ENCODE data around the gene KCTD8.

KCTD8 gene

DNA sequence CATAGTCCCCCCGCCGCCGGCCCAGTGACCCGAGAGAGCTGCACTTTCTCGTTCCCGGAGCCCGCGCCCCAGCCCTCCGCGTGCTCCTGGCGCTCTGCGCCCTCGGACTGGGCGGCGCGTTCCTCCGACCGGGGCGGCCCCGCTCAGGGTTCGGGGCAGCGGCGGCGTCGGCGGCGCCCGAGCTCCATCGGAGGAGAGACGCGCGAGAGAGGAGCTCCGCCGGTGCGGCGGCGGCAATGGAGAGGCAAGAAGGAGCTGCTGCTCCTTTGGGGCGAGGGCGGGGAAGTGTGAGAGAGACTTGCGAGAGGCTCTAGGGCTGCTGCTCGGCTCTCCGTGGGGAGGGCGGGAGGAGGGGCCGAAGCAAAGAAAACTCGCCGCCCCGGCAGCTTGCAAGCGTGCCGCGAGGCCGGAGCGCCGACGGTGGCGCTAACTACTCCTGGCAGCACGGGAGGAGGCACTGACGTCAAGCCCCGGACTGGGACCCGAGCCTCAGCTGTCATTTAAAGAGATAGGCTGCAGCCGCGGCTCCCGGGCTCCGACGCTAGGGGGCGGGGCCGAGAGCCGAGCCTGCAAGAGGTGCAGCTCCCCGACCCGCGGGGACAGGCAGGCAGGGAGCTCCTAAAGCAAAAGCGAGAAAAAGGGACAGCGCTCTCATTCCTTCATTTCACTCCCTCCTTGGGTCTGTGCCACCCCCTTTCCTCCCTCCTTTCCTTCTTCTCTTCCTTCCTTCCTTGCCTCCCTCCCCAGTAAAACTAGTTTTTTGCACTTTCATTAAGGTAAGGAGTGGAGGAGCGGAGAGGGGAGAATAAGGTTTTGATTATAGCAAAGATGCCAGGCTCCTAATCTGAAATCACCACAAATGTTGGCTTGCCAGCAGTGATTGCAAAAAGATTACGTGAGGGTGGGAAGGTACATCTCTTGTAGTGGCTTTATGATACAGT lies at the start of gene KCTD8:
Gene KCTD8 (minus strand): TSS at position 289 of the 941 bp plus-strand sequence.
- peak; percentile 68 for DNase-seq

DNA sequence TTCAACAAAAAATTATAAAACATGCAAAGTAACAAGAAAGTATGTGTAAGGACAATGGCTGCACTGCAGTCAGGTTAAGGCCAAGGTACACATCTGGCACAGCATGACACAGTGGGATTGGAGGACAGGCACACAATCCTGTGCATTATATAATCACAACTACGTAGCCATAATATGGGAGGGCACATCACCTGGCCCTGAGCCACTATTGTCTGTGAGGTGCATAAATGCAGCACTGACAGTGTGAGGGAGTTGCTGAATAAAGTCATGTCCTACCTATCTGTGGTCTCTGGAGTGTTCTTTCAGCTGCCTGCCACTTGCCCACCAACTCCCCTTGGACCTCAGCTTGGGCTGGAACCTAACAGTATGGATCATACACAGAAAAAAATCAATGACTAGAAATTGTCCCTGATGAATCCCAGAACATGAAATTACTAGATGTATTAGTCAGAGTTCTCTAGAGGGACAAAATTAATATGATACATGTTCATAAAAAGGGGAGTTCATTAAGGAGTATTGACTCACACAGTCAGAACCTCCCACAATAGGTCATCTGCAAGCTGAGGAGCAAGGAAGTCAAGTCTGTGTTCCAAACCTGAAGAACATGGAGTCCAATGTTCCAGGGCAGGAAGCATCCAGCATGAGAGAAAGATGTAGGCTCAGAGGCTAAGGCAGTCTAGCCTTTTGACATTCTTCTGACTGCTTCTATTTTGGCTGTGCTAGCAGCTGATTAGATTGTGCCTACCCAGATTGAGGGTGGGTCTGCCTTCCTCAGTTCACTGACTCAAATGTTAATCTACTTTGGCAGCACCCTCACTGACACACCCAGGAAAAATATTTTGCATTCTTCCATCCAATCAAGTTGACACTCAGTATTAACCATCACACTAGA lies 46.4 kb upstream of the KCTD8 start:
- no peak for DNase-seq

DNA sequence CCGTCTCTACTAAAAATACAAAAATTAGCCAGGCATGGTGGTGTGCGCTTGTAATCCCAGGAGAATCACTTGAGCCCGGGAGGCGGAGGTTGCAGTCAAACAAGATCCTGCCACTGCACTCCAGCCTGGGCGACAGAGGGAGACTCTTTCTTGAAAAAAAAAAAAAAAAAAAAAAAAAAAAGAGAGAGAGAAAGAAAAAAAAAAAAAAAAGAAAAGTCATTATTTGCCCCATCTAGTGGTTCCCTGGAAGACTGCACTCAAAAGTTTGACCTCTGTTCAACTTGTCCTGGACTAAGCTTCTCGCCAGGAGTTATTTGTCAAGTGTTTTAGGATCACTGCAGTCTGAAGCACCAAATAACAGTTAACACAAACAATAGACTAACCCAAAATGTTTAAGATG lies 45.3 kb upstream of the KCTD8 start:
- DNase-seq = peak; percentile 1

DNA sequence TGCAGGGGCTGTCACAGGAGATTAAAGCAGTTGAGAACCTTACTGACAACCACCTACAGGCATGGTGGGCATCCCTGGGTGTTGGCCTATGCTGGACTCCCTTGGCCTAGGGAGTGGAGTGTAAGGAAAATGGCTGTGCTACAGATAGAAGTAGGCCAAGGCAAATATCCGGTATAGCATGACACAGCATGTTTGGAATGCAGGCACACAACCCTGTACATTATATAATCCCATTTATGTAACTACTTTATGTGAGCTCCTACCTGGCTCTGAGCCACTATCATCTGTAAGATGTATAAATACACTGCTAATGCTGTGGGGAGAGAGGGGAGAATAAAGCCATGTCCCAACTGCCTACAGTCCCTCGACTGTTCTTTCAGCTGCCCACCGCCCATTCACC lies 38.7 kb upstream of the KCTD8 start:
- peak; percentile 2 for DNase-seq

DNA sequence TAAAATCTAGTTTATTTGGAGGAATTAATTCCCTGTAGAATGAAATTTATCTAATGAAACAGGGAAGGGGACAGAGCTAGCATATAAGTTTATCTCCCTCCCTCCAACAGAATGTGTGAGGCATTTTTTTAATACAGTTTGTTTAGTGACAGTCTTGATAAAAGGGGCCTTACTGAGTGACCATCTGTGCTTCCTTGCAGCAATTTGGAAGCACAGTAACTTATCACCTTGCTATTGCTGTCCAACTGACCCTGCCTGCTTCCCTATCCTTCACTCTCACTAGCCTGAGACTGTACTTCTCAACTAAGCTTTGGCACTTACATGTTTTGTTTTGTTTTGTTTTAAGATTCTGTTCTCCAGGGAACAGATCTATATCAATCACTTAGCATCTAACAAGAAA lies 31.1 kb upstream of the KCTD8 start:
- DNase-seq = no peak

DNA sequence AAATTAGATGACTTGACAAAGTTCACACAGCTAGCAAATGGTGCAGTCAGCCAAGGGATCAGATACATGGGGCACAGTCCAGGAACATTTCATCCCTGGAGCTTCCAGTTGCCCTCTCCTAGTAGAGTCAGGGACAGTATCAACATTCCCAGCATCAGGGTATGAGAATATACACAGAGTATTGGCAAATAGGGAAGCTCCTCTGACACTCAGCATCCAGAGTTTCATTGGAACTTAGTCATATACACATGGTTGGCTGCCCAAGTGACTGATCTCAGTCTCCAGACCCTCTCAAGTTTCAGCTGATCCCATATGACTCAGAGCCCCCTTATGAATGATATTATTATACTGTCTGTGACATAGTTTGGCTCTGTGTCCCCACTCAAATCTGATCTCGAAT lies 13.7 kb upstream of the KCTD8 start:
- no peak for DNase-seq

DNA sequence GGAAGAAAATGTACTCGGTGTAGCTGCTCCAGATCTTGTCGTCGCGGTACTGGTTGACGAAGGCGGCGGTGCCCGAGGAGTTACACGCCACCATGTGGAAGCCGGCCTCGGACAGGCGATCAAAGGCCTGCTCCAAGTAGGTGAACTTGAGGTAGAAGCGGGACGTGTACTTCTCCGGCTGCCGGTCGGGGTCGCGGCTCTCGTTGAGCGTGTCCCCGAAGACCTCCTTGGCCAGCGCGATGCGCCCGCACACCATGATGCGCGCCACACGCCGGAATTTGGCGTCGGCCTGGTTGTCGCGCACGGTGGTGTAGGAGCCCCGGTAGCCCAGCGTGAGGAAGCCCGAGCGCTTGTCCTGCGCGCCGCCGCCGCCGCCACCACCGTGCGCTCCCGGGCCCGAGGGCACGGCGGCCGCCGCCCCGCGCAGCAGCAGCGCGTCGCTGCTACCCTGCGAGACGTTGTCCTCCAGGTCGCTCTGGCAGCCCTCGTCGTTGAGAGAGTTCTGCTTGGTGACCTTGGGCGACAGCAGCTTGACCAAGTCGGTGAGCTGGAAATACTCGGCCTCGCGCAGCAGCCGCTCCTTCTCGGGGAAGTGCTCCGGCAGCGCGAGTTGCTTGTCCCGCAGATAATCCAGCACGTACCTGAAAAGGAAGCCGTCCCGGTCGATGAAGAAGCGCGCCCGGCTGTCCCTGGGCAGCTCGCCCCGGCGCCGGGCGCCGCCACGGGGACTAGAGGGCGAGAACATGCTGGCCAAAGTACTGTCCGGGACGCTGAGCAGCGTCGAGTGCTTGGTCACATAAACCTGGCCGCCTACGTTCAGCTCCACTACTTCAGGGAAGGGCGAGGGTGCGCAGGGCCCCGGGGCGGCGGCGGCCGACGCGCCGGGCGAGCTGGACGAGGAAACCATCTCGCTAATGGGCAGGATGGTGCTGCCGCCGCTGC lies 775 bp downstream of the KCTD8 start:
- no peak for DNase-seq

DNA sequence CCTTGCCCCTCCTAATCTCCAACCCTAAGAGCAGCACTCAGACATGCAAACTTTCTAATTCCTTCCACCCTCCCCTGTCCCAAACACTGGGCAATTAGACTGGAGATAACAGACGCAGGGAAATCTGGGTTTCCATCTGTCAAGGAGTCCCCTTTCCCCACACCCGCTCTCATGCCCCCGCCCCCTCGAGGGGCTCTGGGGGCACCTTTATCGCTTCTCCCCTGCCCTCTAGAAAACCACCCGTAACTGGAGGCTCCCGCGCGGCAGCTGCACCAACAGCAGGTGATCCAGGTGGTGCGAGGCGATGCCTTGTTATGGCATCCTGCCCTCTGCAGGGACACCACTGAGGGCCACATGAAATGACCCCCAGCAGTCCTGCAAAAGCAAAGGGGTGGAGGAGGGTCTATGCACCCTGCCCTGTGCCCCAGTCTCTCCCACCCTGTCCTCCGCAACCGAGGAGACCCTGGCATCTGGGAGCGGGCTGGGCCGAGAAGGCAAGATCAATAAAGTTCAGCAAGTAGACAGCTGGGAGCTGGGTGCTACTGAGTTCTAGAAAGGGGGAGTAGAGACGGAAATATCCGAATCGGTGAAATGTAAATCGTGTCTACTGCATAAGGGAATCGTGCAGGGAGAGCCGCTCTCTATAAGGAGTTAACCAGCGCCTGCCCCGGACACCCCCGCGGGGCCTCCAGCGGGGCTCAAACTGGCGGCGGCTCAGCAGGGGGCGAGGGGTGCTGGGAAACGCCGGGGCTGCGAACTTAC lies 1.6 kb downstream of the KCTD8 start:
- DNase-seq = no peak

DNA sequence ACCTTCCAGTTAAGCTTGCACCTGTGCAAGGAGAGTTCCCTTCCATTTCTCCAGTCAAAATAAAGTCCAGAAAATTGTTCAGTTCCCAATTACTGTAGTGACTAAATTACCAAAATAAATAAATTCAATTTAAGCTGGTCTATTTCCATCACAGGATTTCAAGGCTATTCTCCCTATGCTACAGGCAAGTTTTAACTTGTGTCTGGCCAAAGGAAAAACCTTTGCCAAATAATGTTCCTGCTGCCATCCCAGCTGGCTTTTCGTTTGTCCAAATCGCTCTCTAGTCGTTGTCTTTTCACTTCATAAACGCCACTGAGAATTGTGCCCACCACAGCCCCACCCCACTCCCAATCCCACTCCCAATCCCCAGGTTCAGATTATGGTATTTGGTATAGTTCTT lies 2.4 kb downstream of the KCTD8 start:
- no peak for DNase-seq

DNA sequence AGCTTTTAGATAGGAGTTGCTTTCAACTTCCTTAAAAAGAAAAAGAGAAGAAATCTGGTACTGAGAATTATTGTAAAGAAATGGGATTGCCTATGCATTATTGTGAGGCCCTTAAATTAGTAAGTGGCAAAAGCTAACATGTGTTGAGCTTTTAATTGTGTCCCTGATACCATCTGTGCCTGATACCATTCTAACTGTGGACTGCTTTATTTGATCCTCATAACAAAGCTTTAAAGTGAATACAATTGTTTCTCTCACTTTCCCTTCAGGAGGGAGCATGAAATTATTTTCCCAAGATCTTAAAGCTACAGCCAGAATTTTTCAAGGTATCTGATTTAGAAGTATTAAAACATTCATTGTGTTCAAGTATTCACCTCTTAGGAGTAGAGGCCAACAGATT lies 9.9 kb downstream of the KCTD8 start:
- DNase-seq = no peak

DNA sequence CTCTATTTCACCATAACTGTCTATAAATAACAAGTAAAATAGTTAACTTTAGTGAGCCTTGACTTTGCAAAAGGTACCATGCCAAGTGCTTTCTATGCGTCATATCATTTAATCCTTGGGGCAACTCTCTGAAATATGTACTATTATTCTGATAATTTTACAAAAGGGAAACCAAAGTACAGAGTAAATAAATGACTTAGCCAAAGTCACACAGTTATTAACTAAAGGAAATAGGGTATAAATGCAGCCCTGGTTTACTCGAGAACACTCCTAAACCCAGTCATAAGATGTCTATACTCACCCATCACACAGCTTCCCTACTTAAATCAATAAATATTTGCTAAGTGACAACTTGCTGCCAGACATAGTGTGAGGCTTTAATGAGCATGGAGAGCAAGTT lies 14.4 kb downstream of the KCTD8 start:
- no peak for DNase-seq

DNA sequence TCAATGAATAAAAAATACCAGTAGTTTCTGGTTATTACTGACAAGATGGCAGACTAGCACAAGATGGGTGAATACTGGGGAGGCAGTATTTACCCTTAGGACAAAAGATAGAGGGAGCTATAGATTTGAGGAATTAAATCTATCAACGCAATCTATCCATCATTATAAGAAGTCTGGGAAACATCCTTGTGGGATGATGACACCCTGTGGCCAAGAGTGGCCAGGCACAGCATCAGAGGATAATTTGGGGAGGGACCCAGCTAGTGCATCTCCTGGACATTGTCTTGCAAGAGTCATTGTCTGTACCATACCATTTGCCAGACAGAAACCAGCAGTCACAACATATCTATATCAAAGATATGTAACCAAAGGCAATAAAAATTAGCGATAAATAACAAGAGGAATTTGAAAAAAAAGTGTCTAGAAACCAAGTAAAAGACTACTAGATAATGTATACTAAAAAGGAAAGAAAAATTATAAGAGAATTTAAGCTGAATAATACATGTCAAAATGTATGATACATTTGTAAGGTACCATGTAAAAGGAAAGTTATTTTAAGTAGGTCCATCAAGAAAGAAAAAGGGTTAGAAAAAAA lies 22.9 kb downstream of the KCTD8 start:
- peak; percentile 8 for DNase-seq

DNA sequence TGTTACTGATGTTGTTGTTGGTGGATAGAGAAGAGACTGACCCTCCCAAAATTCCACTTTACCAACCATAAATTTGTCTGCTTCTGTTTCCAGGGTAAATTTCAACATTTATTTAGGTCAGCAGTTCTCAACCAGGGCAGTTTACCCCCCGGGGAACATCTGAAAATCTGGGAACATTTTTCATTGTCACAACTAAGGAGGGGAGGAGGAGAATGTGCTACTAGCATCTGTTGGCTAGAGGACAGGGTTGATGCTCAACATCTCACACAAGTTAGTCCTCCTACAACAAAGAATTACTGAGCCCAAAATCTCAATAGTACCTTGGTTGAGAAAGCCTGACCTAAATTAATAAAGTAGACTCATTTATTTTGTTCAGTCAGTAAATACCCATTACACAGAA lies 25.7 kb downstream of the KCTD8 start:
- DNase-seq = no peak

DNA sequence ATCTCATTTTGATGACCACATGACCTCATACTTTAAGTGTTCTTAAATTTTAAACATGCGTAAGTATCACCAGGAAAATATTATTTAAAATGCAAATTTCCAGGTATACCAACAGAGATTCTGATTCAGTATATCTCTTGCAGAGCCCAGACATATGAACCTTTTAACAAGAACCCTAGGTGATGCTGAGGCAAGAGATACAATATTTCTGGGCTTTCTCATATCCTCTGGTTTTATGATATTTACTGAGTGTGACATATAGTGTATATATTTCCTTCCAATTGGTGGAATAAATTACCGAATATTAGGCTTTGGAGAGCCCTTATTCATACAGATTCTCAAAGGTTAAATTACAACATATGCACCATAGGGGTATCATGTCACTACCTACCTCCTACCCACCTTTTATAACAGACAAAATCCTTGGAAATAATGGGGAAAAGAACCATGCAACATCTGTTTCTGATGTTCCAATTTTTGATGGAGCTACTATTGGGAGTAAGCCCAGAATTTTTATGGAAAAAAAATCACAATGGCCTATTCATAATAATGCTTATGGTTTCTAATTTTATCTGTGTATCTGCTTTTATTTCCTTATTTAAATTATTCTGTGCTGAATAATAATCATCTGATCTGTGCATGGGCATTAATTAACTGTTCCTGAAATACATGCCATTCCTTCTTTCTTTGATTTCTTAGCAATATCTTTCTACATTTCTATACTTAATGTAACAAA lies 27.1 kb downstream of the KCTD8 start:
- DNase-seq = no peak

DNA sequence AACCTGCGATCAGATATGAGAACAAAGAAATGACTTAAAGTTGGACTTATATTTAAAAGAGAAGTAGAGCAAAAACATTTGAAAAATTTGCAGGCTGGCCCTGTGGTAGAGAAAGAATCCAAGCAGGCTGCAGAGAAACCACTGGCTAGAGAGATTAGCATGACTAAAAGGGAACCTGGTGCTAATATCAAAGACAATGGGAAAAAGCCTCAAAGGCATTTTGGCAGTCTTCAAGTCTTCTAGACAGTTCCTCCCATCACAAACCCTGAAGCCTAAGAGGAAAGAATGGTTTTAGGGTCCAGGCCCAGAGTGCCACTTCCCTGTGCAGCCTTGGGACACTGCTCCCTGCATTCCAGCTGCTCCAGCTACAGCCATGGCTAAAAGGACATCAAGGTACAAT lies 33.4 kb downstream of the KCTD8 start:
- DNase-seq = peak; percentile 2

DNA sequence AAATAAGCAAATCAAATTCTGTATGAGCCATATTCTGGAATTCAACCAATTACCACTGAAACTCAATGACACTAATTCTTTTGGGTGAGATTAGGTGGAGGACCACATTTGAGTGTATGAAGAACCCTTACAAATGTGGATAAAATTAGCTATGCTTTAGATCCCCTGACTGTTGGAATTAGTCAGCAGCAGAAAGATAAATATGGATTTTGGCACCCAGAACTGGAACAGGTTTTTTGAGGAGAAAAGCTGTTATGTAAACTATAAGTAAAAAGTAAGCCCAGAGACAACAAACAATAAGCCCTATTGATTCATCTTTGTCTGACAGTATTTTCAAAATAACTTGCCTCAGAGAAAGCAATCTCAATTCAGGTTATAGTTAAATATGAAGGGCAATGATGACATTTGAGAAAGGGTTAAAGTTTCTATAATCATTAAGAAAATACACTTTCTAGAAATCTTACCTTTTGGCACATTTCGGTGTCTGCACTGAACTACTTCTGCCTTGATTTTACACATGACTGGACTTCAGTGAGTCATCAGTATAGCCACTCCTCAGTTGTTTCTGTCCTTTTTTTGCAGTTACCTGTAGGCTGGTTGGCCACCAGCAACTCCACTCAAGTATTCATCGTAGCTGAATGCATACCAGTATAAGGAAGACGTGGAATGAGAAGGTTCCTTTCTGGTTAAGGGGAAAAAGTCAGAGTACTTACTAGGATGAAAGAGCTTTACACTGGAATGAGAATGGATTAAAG lies 80.0 kb downstream of the KCTD8 start:
- no peak for DNase-seq

DNA sequence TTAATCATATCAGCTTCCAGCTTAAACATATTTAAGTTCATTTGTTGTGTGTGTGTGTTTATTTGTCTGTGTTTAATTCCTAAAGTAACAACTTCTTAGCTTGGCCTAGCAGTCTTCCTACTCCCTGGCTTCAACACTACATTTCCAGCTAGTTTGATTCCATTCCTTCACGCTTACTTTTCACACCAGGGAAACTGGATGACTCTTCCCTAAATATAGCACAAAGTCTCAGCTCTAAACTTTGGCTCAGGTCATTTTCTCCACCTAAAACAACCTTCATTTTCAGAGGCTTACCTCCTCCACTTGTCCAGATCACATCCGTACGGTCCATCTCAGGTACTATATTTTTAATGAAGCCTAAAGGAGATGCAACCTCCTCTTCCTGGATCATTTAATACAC lies 94.4 kb downstream of the KCTD8 start:
- no peak for DNase-seq

DNA sequence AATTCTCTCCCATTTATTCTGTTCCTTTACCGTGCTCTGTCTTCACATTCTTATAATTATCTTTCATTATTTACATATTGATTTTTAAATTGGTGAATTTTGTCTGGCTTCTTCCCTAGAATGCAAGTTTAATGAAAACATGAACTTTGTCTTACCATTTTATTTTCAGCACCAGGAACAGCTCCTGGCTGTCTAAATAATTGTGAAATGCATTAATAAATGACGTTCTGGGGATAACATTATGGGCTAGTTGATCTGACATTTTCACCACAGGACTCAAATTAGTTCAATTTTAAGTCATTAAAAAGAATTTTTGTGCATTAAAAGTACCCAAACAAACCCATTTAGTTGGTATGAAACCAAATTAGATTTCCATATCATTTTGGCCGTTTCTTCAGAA lies 97.5 kb downstream of the KCTD8 start:
- no peak for DNase-seq

DNA sequence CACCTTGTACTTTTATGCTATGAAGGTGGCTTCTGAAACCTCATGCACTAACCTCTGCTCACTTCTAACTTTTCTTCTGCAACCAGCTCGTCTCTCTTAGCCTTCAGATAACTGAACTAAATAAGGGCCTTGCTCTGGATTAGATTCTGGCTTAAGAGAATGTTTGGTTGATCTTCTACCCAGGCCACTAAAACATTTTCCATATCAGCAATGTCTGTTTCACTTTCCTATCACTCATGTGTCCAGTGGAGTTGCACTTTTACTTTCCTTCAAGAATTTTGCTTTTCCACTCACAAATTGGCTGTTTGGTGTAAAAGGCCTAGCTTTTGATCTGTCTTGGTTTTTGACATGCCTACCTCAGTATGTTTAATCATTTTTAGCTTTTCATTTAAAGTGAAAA lies 105.8 kb downstream of the KCTD8 start:
- DNase-seq = no peak

DNA sequence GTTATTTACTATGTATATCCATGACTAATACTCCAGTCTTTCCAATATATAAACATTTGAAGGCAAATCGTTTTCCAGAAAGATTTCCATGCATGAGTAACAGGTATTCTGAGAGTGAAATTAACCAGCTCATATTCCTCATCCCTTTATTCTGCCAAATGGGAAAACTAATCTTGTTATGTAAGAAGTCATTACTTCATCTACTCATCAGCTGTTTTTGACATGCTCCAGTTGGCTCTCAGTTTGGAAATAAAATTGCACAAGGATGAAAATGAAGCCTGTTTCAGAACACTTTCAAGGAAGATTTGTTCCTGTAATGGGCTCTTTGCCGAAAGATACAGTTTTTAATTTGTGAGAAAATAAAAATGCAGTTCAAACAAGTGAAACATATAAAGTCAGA lies 121.9 kb downstream of the KCTD8 start:
- DNase-seq = no peak
